HEK293 (cell line): ENCODE data around the gene REV3L.

Experiments
- CTCF ChIA-PET: fragments of 350-600 bp; formaldehyde crosslinking; extraction: SDS; loops from one replicate; lab custom pipeline; 2021; ENCODE audit warnings: antibody characterized with exemption; lab: Yijun Ruan, JAX
- POLR2A ChIA-PET: fragments of 300-600 bp; formaldehyde crosslinking; extraction: SDS; loops from one replicate; lab custom pipeline; 2020; ENCODE audit warnings: antibody characterized with exemption, inconsistent platforms; lab: Yijun Ruan, JAX
- H3K27ac ChIP-seq: fragments of 200-500 bp; sonication (Bioruptor generic); 2 replicates; pipeline ENCODE4 v1.5.1; 2014; ENCODE audit warnings: low read depth, low read length, control low read depth, inconsistent platforms; ENCODE audit errors: extremely low read depth
- H3K36me3 ChIP-seq, 2 experiments: fragments of 200-500 bp in 1 of 2; sonication (Bioruptor generic) in 1 of 2; 1 replicate in 1 of 2; 2 replicates in 1 of 2; pipeline ENCODE4 v1.5.1; 2014 to 2017; ENCODE audit warnings: inconsistent platforms in 2 of 2, low read length in 2 of 2; ENCODE audit not compliant: control insufficient read depth in 2 of 2, insufficient read depth in 1 of 2
- H3K4me1 ChIP-seq: fragments of 200-500 bp; sonication (Bioruptor generic); 2 replicates; pipeline ENCODE4 v1.5.1; 2014; ENCODE audit warnings: mild to moderate bottlenecking, low read length, inconsistent platforms; ENCODE audit not compliant: control insufficient read depth, insufficient read depth
- H3K4me3 ChIP-seq: 2 replicates; pipeline ENCODE4 v1.5.1; 2011; ENCODE audit warnings: low read depth, mild to moderate bottlenecking, control low read depth, low read length, moderate library complexity
- H3K9me3 ChIP-seq: fragments of 200-500 bp; sonication (Bioruptor generic); 2 replicates; pipeline ENCODE4 v1.5.1; 2014; ENCODE audit warnings: low read depth, low read length, inconsistent platforms; ENCODE audit not compliant: control insufficient read depth, insufficient read depth
- GLI2 ChIP-seq: fragments of 450-650 bp; formaldehyde crosslinking; IDR thresholded peaks from 2 replicates; pipeline ENCODE4; 2017; ENCODE audit warnings: missing biosample characterization, missing genetic modification characterization, low read depth, borderline replicate concordance
- HOXA7 ChIP-seq: sonication (generic); formaldehyde crosslinking; IDR thresholded peaks from 2 replicates; pipeline ENCODE4 v1.8.1; 2022; ENCODE audit warnings: missing genetic modification reagents, borderline replicate concordance
- HOXC10 ChIP-seq: sonication (generic); formaldehyde crosslinking; IDR thresholded peaks from 2 replicates; pipeline ENCODE4 v1.8.1; 2023; ENCODE audit warnings: mild to moderate bottlenecking, missing genetic modification reagents
- IKZF3 ChIP-seq: fragments of 450-650 bp; IDR thresholded peaks from 2 replicates; pipeline ENCODE4 v1.5.0; 2018; ENCODE audit warnings: missing biosample characterization, mild to moderate bottlenecking, missing genetic modification characterization, moderate library complexity
- OSR2 ChIP-seq: fragments of 450-650 bp; formaldehyde crosslinking; IDR thresholded peaks from 2 replicates; pipeline ENCODE4 v1.5.1; 2016; ENCODE audit warnings: missing biosample characterization, missing genetic modification characterization
- PBX3 ChIP-seq: sonication (generic); formaldehyde crosslinking; IDR thresholded peaks from 2 replicates; pipeline ENCODE4 v1.8.1; 2022; ENCODE audit warnings: mild to moderate bottlenecking, moderate library complexity, missing genetic modification reagents
- PRDM1 ChIP-seq: fragments of 450-650 bp; formaldehyde crosslinking; IDR thresholded peaks from 2 replicates; pipeline ENCODE4; 2016; ENCODE audit warnings: missing biosample characterization, missing genetic modification characterization
- SCRT1 ChIP-seq: fragments of 450-650 bp; formaldehyde crosslinking; IDR thresholded peaks from 2 replicates; pipeline ENCODE4 v1.5.1; 2016; ENCODE audit warnings: missing biosample characterization, missing genetic modification characterization, borderline replicate concordance
- TCF7L2 ChIP-seq: IDR thresholded peaks from 2 replicates; pipeline ENCODE4 v1.6.1; 2011; ENCODE audit warnings: low read depth, mild to moderate bottlenecking, inconsistent platforms, low read length, moderate library complexity, borderline replicate concordance
- ZBTB48 ChIP-seq: fragments of 450-650 bp; formaldehyde crosslinking; IDR thresholded peaks from 2 replicates; pipeline ENCODE4 v1.5.1; 2016; ENCODE audit warnings: missing biosample characterization, missing genetic modification characterization
- ZFP37 ChIP-seq: fragments of 450-650 bp; formaldehyde crosslinking; IDR thresholded peaks from 2 replicates; pipeline ENCODE4 v1.5.1; 2016; ENCODE audit warnings: missing biosample characterization, missing genetic modification characterization
- ZNF140 ChIP-seq: fragments of 450-650 bp; formaldehyde crosslinking; IDR thresholded peaks from 2 replicates; pipeline ENCODE4 v1.5.1; 2016; ENCODE audit warnings: missing biosample characterization, missing genetic modification characterization
- ZNF2 ChIP-seq: fragments of 450-650 bp; formaldehyde crosslinking; IDR thresholded peaks from 2 replicates; pipeline ENCODE4 v1.5.1; 2016; ENCODE audit warnings: missing biosample characterization, missing genetic modification characterization
- ZNF335 ChIP-seq: fragments of 450-650 bp; formaldehyde crosslinking; conservative IDR thresholded peaks from 2 replicates; pipeline ENCODE4 v1.5.1; 2016; ENCODE audit warnings: missing biosample characterization, missing genetic modification characterization
- ZNF366 ChIP-seq: fragments of 450-650 bp; formaldehyde crosslinking; conservative IDR thresholded peaks from 2 replicates; pipeline ENCODE4 v1.5.1; 2016; ENCODE audit warnings: missing biosample characterization, missing genetic modification characterization
- ZNF416 ChIP-seq: fragments of 450-650 bp; formaldehyde crosslinking; IDR thresholded peaks from 2 replicates; pipeline ENCODE4 v1.5.1; 2016; ENCODE audit warnings: missing biosample characterization, missing genetic modification characterization
- ZNF501 ChIP-seq: fragments of 450-650 bp; formaldehyde crosslinking; IDR thresholded peaks from 2 replicates; pipeline ENCODE4 v1.5.1; 2016; ENCODE audit warnings: missing biosample characterization, missing genetic modification characterization
- ZNF548 ChIP-seq: fragments of 450-650 bp; formaldehyde crosslinking; IDR thresholded peaks from 2 replicates; pipeline ENCODE4 v1.5.1; 2016; ENCODE audit warnings: missing biosample characterization, missing genetic modification characterization
- ZNF585B ChIP-seq: fragments of 450-650 bp; formaldehyde crosslinking; IDR thresholded peaks from 2 replicates; pipeline ENCODE4 v1.5.1; 2016; ENCODE audit warnings: missing biosample characterization, missing genetic modification characterization
- ZNF624 ChIP-seq: fragments of 450-650 bp; formaldehyde crosslinking; IDR thresholded peaks from 2 replicates; pipeline ENCODE4 v1.5.1; 2017; ENCODE audit warnings: missing biosample characterization, missing genetic modification characterization
- ZNF692 ChIP-seq: fragments of 450-650 bp; formaldehyde crosslinking; IDR thresholded peaks from 2 replicates; pipeline ENCODE4 v1.5.1; 2016; ENCODE audit warnings: missing biosample characterization, missing genetic modification characterization
- ZNF707 ChIP-seq: fragments of 450-650 bp; formaldehyde crosslinking; IDR thresholded peaks from 2 replicates; pipeline ENCODE4 v1.5.1; 2016; ENCODE audit warnings: missing biosample characterization, missing genetic modification characterization
- ZNF76 ChIP-seq: fragments of 450-650 bp; formaldehyde crosslinking; IDR thresholded peaks from 2 replicates; pipeline ENCODE4; 2016; ENCODE audit warnings: low read depth, missing biosample characterization, missing genetic modification characterization, borderline replicate concordance
- TF ChIP-seq, protein P1 (sequence below): fragments of 450-650 bp; formaldehyde crosslinking; optimal IDR thresholded peaks from 2 replicates; pipeline ENCODE3; 2016; ENCODE audit warnings: missing biosample characterization, mild to moderate bottlenecking, missing genetic modification characterization
- TF ChIP-seq, protein P2 (sequence below): fragments of 450-650 bp; formaldehyde crosslinking; IDR thresholded peaks from 2 replicates; pipeline ENCODE4 v1.5.1; 2017; ENCODE audit warnings: missing biosample characterization, missing genetic modification characterization

REV3L gene

GRCh38 chr6:111482188-111482958, 645 bp downstream of the REV3L start (continued):
- TF ChIP-seq ZFP37 (tag by site-specific recombination), result no peak
- TF ChIP-seq ZNF624 (tag by site-specific recombination), result no peak
- TF ChIP-seq ZNF585B (tag by site-specific recombination), result 0 out of 2 replicates have a peak, but pooled peaks have one; percentile 5
- no peak for TF ChIP-seq TCF7L2
- no peak for TF ChIP-seq ZNF140 (tag by site-specific recombination)
- TF ChIP-seq ZNF2 (tag by site-specific recombination), result 0 out of 2 replicates have a peak, but pooled peaks have one; percentile 36
- 0 out of 2 replicates have a peak, but pooled peaks have one; percentile 63 for TF ChIP-seq PBX3 (CRISPR knock-in tag)

GRCh38 chr6:111481836-111482187, 1.2 kb downstream of the REV3L start:
- ChIA-PET CTCF (no interaction called here), POLR2A (interaction anchor here (1.1 to 4.3 kb wide), 3 partner anchors 21 to 123 kb away, joined by 3 to 56 read pairs (median 4); partner anchors contain the start of gene TRAF3IP2)
- Histone ChIP-seq H3K36me3 (peaks cover 0 to 7% of the 10 kb centered on the region in 2 experiments; a peak in 1 of 3 replicates), H3K27ac (peak overlapping the region; percentile 100), H3K4me1 (peaks cover 19% of the 10 kb centered on the region), H3K9me3 (no peaks in the 10 kb centered on the region), H3K4me3 (peak overlapping the region; percentile 70)
- TF ChIP-seq ZNF548 (tag by site-specific recombination) (no peak), ZNF707 (tag by site-specific recombination) (no peak), ZNF366 (tag by site-specific recombination) (0 out of 2 replicates have a peak, but pooled peaks have one; percentile 13), ZNF501 (tag by site-specific recombination) (peak; percentile 22; the same call in 1 of the 2 replicates), ZNF76 (tag by site-specific recombination) (0 out of 2 replicates have a peak, but pooled peaks have one; percentile 0), HOXC10 (CRISPR knock-in tag) (no peak), ZNF335 (tag by site-specific recombination) (peak; percentile 18; the same call in 1 of the 2 replicates), GLI2 (tag by site-specific recombination) (0 out of 2 replicates have a peak, but pooled peaks have one; percentile 12)
- TF ChIP-seq, protein P1, sequence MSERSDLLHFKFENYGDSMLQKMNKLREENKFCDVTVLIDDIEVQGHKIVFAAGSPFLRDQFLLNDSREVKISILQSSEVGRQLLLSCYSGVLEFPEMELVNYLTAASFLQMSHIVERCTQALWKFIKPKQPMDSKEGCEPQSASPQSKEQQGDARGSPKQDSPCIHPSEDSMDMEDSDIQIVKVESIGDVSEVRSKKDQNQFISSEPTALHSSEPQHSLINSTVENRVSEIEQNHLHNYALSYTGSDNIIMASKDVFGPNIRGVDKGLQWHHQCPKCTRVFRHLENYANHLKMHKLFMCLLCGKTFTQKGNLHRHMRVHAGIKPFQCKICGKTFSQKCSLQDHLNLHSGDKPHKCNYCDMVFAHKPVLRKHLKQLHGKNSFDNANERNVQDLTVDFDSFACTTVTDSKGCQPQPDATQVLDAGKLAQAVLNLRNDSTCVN, result no peak

GRCh38 chr6:111480988-111481822, 1.8 kb downstream of the REV3L start:
- peaks cover 0 to 1% of the 10 kb centered on the region in 2 experiments; a peak in 1 of 3 replicates for H3K36me3 ChIP-seq
- H3K4me3 ChIP-seq, result peak overlapping the region; percentile 70
- ChIA-PET POLR2A (interaction anchor here (1.1 to 4.3 kb wide), 3 partner anchors 22 to 123 kb away, joined by 3 to 56 read pairs (median 4); partner anchors contain the start of gene TRAF3IP2), CTCF (no interaction called here)
- no peaks in the 10 kb centered on the region for H3K9me3 ChIP-seq
- peaks cover 19% of the 10 kb centered on the region for H3K4me1 ChIP-seq
- H3K27ac ChIP-seq, result peak overlapping the region; percentile 100; the same call in 1 of the 2 replicates
- TF ChIP-seq SCRT1 (tag by site-specific recombination), result peak; percentile 62; the same call in 1 of the 2 replicates
- TF ChIP-seq, protein P2, sequence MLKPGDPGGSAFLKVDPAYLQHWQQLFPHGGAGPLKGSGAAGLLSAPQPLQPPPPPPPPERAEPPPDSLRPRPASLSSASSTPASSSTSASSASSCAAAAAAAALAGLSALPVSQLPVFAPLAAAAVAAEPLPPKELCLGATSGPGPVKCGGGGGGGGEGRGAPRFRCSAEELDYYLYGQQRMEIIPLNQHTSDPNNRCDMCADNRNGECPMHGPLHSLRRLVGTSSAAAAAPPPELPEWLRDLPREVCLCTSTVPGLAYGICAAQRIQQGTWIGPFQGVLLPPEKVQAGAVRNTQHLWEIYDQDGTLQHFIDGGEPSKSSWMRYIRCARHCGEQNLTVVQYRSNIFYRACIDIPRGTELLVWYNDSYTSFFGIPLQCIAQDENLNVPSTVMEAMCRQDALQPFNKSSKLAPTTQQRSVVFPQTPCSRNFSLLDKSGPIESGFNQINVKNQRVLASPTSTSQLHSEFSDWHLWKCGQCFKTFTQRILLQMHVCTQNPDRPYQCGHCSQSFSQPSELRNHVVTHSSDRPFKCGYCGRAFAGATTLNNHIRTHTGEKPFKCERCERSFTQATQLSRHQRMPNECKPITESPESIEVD (tag by site-specific recombination), result peak; percentile 69
- TF ChIP-seq ZNF76 (tag by site-specific recombination), result peak; percentile 35; the same call in 1 of the 2 replicates
- TF ChIP-seq ZNF624 (tag by site-specific recombination), result no peak
- no peak for TF ChIP-seq OSR2 (tag by site-specific recombination)
- TF ChIP-seq ZNF416 (tag by site-specific recombination), result no peak
- TF ChIP-seq ZBTB48, result no peak
- TF ChIP-seq HOXA7 (CRISPR knock-in tag), result no peak
- no peak for TF ChIP-seq ZNF585B (tag by site-specific recombination)
- TF ChIP-seq ZNF692 (tag by site-specific recombination), result peak; percentile 73
- TF ChIP-seq IKZF3 (tag by site-specific recombination), result peak; percentile 21
- TF ChIP-seq PRDM1 (tag by site-specific recombination), result 0 out of 2 replicates have a peak, but pooled peaks have one; percentile 25
